CD14-positive monocyte (primary cell): Measurements from ENCODE around the gene HELLS. TPM values are rescaled to one million over a fixed set of nuclear protein-coding genes. Genes with fewer than 3 reads are reported as not detected.

Experiments
- DNase-seq, 3 donors: peaks; one replicate each; pipeline ENCODE4 v3.0.0-alpha.2; 2011 to 2022
- H2AFZ ChIP-seq: 2 replicates; pipeline ENCODE4 v1.6.0; 2012; ENCODE audit warnings: mild to moderate bottlenecking, low read depth, low read length, inconsistent platforms; ENCODE audit not compliant: insufficient read depth, poor library complexity, severe bottlenecking
- H3K27ac ChIP-seq, 2 donors: 1 replicate in 1 of 2; 2 replicates in 1 of 2; pipeline ENCODE4 v1.5.1; 2012 to 2013; ENCODE audit warnings: low read length in 2 of 2, control low read depth in 1 of 2, inconsistent platforms in 1 of 2, low read depth in 1 of 2, mild to moderate bottlenecking in 1 of 2
- H3K27me3 ChIP-seq, 2 donors: one replicate each; pipeline versions ENCODE4 v1.6.0 to v1.6.1; 2011 to 2013; ENCODE audit warnings: low read length in 2 of 2; ENCODE audit not compliant: control insufficient read depth in 2 of 2, insufficient read depth in 2 of 2
- H3K36me3 ChIP-seq, 2 donors: replicated peaks in 1 of 2; 1 replicate in 1 of 2; 2 replicates in 1 of 2; pipeline versions ENCODE4 v1.5.1 to v1.6.1; 2012 to 2013; ENCODE audit warnings: low read length in 2 of 2, control low read depth in 1 of 2, inconsistent platforms in 1 of 2, mild to moderate bottlenecking in 1 of 2; ENCODE audit not compliant: insufficient read depth in 2 of 2, control insufficient read depth in 1 of 2
- H3K4me1 ChIP-seq, 2 donors: 1 replicate in 1 of 2; 2 replicates in 1 of 2; pipeline versions ENCODE4 v1.5.1 to v1.6.1; 2012 to 2013; ENCODE audit warnings: low read length in 2 of 2, control low read depth in 1 of 2, inconsistent platforms in 1 of 2, mild to moderate bottlenecking in 1 of 2, moderate library complexity in 1 of 2; ENCODE audit not compliant: insufficient read depth in 2 of 2, control insufficient read depth in 1 of 2
- H3K4me2 ChIP-seq: replicated peaks from 2 replicates; pipeline ENCODE3; 2012; ENCODE audit warnings: low read length, moderate library complexity, mild to moderate bottlenecking; ENCODE audit not compliant: poor library complexity, severe bottlenecking; ENCODE audit errors: extremely low read depth
- H3K4me3 ChIP-seq, 3 experiments: fragments of 200-600 bp in 1 of 3; sonication (generic) in 1 of 3; replicated peaks in 1 of 3; 1 replicate in 2 of 3; 2 replicates in 1 of 3; pipeline ENCODE4 v1.5.1; 2011 to 2013; ENCODE audit warnings: low read length in 3 of 3, mild to moderate bottlenecking in 3 of 3, control low read depth in 2 of 3, low read depth in 2 of 3, inconsistent platforms in 1 of 3, moderate library complexity in 1 of 3
- H3K79me2 ChIP-seq: 2 replicates; pipeline ENCODE4 v1.6.0; 2012; ENCODE audit warnings: mild to moderate bottlenecking, control low read depth, inconsistent platforms, low read length, moderate library complexity; ENCODE audit not compliant: insufficient read depth
- H3K9ac ChIP-seq: 2 replicates; pipeline ENCODE4 v1.6.0; 2017; ENCODE audit warnings: low read length, mild to moderate bottlenecking; ENCODE audit not compliant: insufficient read depth, poor library complexity, severe bottlenecking
- H3K9me3 ChIP-seq, 2 donors: replicated peaks in 1 of 2; 1 replicate in 1 of 2; 2 replicates in 1 of 2; pipeline versions ENCODE4 v1.5.1 to v1.6.1; 2012 to 2013; ENCODE audit warnings: low read length in 2 of 2, control low read depth in 1 of 2; ENCODE audit not compliant: control insufficient read depth in 1 of 2, insufficient read depth in 1 of 2
- H4K20me1 ChIP-seq: 2 replicates; pipeline ENCODE4 v1.6.0; 2012; ENCODE audit warnings: mild to moderate bottlenecking, low read length, control low read depth, moderate library complexity; ENCODE audit not compliant: insufficient read depth
- H3K27ac Mint-ChIP-seq, 7 donors: one replicate each; pipeline ENCODE4 v1.8.0; 2020; ENCODE audit warnings: mild to moderate bottlenecking in 7 of 7, mixed read lengths in 7 of 7, moderate library complexity in 6 of 7, inconsistent platforms in 2 of 7
- H3K27me3 Mint-ChIP-seq, 3 donors: one replicate each; pipeline ENCODE4 v1.8.0; 2021 to 2022; ENCODE audit warnings: low read depth in 3 of 3, mild to moderate bottlenecking in 3 of 3, mixed read lengths in 3 of 3, moderate library complexity in 3 of 3, inconsistent platforms in 1 of 3
- H3K36me3 Mint-ChIP-seq, 2 donors: one replicate each; pipeline ENCODE4 v1.8.0; 2020; ENCODE audit warnings: mixed read lengths in 2 of 2, inconsistent platforms in 1 of 2, mild to moderate bottlenecking in 1 of 2
- H3K4me1 Mint-ChIP-seq: one replicate; pipeline ENCODE4 v1.8.0; 2020; ENCODE audit warnings: mild to moderate bottlenecking, mixed read lengths
- H3K4me3 Mint-ChIP-seq, 2 donors: one replicate each; pipeline ENCODE4 v1.8.0; 2020; ENCODE audit warnings: mild to moderate bottlenecking in 2 of 2, mixed read lengths in 2 of 2, moderate library complexity in 1 of 2
- H3K9me3 Mint-ChIP-seq, 7 donors: one replicate each; pipeline ENCODE4 v1.8.0; 2020 to 2022; ENCODE audit warnings: mixed read lengths in 7 of 7, mild to moderate bottlenecking in 6 of 7, moderate library complexity in 6 of 7, inconsistent platforms in 2 of 7
- CTCF ChIP-seq: fragments of 200-600 bp; IDR thresholded peaks from one replicate; pipeline ENCODE4 v1.8.0; 2022; ENCODE audit warnings: antibody characterized with exemption, mild to moderate bottlenecking
- WGBS: methylation state at CpG from one replicate; pipeline ENCODE4 v1.1.5; 2013; ENCODE audit warnings: missing lambda C conversion rate; ENCODE audit not compliant: insufficient coverage; 5-methylcytosine and 5-hydroxymethylcytosine counted together
- intact Hi-C, 2 donors: fragments of 100-400 bp; cut with micrococcal nuclease; formaldehyde crosslinking; loops; one replicate each; pipeline versions ENCODE4 v1.15.0 to v1.15.1; 2023
- polyA plus RNA-seq, 3 donors: library from polyadenylated mRNA; depleted of rRNA in 1 of 3; unstranded in 2 of 3; stranded (reverse) in 1 of 3; fragments of 300-500 nt in 2 of 3; fragments of >200 nt in 1 of 3; fragmentation: Illumina TruSeq in 2 of 3; gene quantifications; 1 replicate in 2 of 3; 2 replicates in 1 of 3; pipeline ENCODE4 v1.2.3, GENCODE V29; 2012 to 2021

HELLS gene
- polyA plus RNA-seq, 3 donors, result 0.04 to 0.39 (median 0.07) TPM

DNA sequence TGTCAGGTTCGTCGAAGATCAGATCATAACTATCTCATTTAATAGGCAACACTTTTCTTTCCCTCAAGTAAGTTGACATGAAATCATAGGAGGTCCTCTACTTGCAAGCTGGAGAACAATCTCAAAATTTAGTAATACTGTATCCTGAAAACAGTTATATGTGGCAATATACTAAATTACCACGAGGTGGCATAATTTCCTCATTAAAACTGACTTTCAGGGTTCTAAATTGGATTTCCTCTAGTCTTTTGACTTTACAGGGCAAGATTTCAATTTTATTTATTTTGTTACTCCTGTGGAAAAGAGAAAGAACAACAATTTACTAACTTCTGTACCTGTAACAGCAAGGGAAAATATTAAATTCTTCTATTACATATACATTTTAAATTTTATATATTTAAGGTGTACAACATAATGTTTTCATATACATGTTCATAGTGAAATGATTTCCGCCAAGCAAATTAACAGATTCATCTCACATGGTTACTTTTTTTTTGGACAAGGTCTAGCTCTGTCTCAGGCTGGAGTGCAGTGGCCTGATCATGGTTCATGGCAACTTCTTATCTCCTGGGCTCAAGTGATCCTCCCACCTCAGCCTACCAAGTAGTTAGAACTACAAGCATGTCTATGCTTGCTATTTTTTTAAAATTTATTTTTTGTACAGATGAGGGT lies 84.6 kb downstream of the HELLS start:
- no peaks in the 10 kb centered on the region for H3K36me3 Mint-ChIP-seq
- peaks cover 5% of the 10 kb centered on the region for H3K4me1 Mint-ChIP-seq
- no peaks in the 10 kb centered on the region for H3K79me2 ChIP-seq
- no peak overlapping the region for H3K4me3 ChIP-seq
- H3K4me3 Mint-ChIP-seq, result no peak overlapping the region
- H3K4me1 ChIP-seq, result peaks cover 3 to 4% of the 10 kb centered on the region in 2 donors
- H3K27me3 ChIP-seq, result no peaks in the 10 kb centered on the region
- H3K4me2 ChIP-seq, result no peak overlapping the region
- no peaks in the 10 kb centered on the region for H3K36me3 ChIP-seq
- H3K27me3 Mint-ChIP-seq, result peaks cover 5 to 11% (median 11%) of the 10 kb centered on the region in 3 donors
- intact Hi-C loops, result no loop called here
- no peak overlapping the region for H3K27ac Mint-ChIP-seq
- no peak overlapping the region for H3K9ac ChIP-seq
- H3K9me3 ChIP-seq, result peaks cover 0 to 19% of the 10 kb centered on the region in 2 donors
- peak in 1 of 3 donors; percentile 3 for DNase-seq
- TF ChIP-seq CTCF, result peak; percentile 76
- H3K27ac ChIP-seq, result no peak overlapping the region
- no peak overlapping the region for H2AFZ ChIP-seq
- H4K20me1 ChIP-seq, result no peaks in the 10 kb centered on the region
- peaks cover 6 to 21% (median 16%) of the 10 kb centered on the region in 7 donors for H3K9me3 Mint-ChIP-seq
- 32% methylated on average over 3 of the region's 4 CpGs for WGBS

GRCh38 chr10:94631077-94631875 lies 85.7 kb downstream of the HELLS start:
- Histone ChIP-seq H3K4me2 (no peak overlapping the region), H2AFZ (no peak overlapping the region), H3K9me3 (peaks cover 0 to 19% of the 10 kb centered on the region in 2 donors), H3K4me3 (no peak overlapping the region), H3K27me3 (no peaks in the 10 kb centered on the region), H3K9ac (no peak overlapping the region), H3K27ac (no peak overlapping the region), H3K79me2 (no peaks in the 10 kb centered on the region), H4K20me1 (no peaks in the 10 kb centered on the region), H3K4me1 (peaks cover 3 to 4% of the 10 kb centered on the region in 2 donors), H3K36me3 (no peaks in the 10 kb centered on the region)
- Mint-ChIP-seq H3K36me3 (no peaks in the 10 kb centered on the region), H3K4me3 (no peak overlapping the region), H3K27me3 (peaks cover 3 to 11% (median 11%) of the 10 kb centered on the region in 3 donors), H3K4me1 (peaks cover 5% of the 10 kb centered on the region), H3K27ac (peak overlapping the region in 1 of 7 donors; percentile 59), H3K9me3 (peaks cover 6 to 23% (median 17%) of the 10 kb centered on the region in 7 donors)
- no CpG with 5 or more reads among the region's 3 CpGs for WGBS
- no peak for DNase-seq
- intact Hi-C loops, result no loop called here
- TF ChIP-seq CTCF, result no peak
